K562 (cell line): ENCODE measurements around the gene ADAMTS20. TPM values are rescaled to one million over a fixed set of nuclear protein-coding genes. Genes with fewer than 3 reads are reported as not detected.
A peak's percentile ranks its signal among the peaks of the same experiment; 100 is the strongest.

Experiments
- ATAC-seq: fragments of 200-7000 bp; cut with Tn5 transposase; 3 replicates; pipeline ENCODE4 v1.9.1; 2020; ENCODE audit warnings: moderate library complexity
- BruUV-seq: library from RNA; stranded (reverse); fragments of 400-500 nt; replicated peaks from 2 replicates; lab custom pipeline; 2021; lab: Mats Ljungman, UMichigan
- CTCF ChIA-PET: fragments of 300-600 bp; formaldehyde crosslinking; extraction: SDS; loops from one replicate; lab custom pipeline; 2021; ENCODE audit warnings: low intra/inter-chr PET ratio; lab: Yijun Ruan, JAX
- POLR2A ChIA-PET: fragments of 300-600, 350-650 bp; sonication (Branson Sonifier 250); formaldehyde crosslinking; extraction: SDS; loops from one replicate; lab custom pipeline; 2021; ENCODE audit warnings: antibody characterized with exemption, inconsistent platforms; lab: Yijun Ruan, JAX
- DNase-seq, 4 experiments: peaks; one replicate each; pipeline versions ENCODE4 v3.0.0 to v3.0.0-alpha.2; 2011 to 2018; ENCODE audit warnings: low spot score in 3 of 4, mixed read lengths in 3 of 4; ENCODE audit errors: extremely low read depth in 1 of 4
- FAIRE-seq: peaks from 2 replicates; lab custom pipeline; 2011; peaks lifted over from hg19 to GRCh38; lab: Jason Lieb, UNC
- H2AFZ ChIP-seq: 2 replicates; pipeline ENCODE4 v1.6.0; 2011; ENCODE audit warnings: low read depth, low read length, control low read depth, inconsistent platforms
- H3K27ac ChIP-seq: fragments of 200-600 bp; 3 replicates; pipeline ENCODE4 v1.8.0; 2011; ENCODE audit warnings: low read depth, mild to moderate bottlenecking, control low read depth, inconsistent platforms, low read length, moderate library complexity, mixed read lengths; ENCODE audit errors: extremely low read depth
- H3K27me3 ChIP-seq, 2 experiments: fragments of 300-600 bp in 1 of 2; 2 replicates in 1 of 2; 3 replicates in 1 of 2; pipeline versions ENCODE4 v1.6.0 to v1.8.0; 2011; ENCODE audit warnings: inconsistent platforms in 2 of 2, low read length in 2 of 2, mild to moderate bottlenecking in 1 of 2, mixed read lengths in 1 of 2, moderate library complexity in 1 of 2; ENCODE audit not compliant: control insufficient read depth in 2 of 2, insufficient read depth in 2 of 2
- H3K36me3 ChIP-seq: fragments of 300-600 bp; 3 replicates; pipeline ENCODE4 v1.8.0; 2011; ENCODE audit warnings: mild to moderate bottlenecking, low read length, inconsistent platforms; ENCODE audit not compliant: control insufficient read depth, insufficient read depth
- H3K4me1 ChIP-seq, 2 experiments: fragments of 200-600 bp in 1 of 2; replicated peaks in 1 of 2; 2 replicates in 1 of 2; 3 replicates in 1 of 2; pipeline versions ENCODE4 v1.5.1 to v1.8.0; 2011; ENCODE audit warnings: inconsistent platforms in 2 of 2, low read length in 2 of 2, mild to moderate bottlenecking in 1 of 2, mixed read lengths in 1 of 2, moderate library complexity in 1 of 2; ENCODE audit not compliant: control insufficient read depth in 2 of 2, insufficient read depth in 2 of 2
- H3K4me2 ChIP-seq: 2 replicates; pipeline ENCODE4 v1.6.1; 2011; ENCODE audit warnings: low read length, control low read depth, inconsistent platforms, mixed read lengths; ENCODE audit not compliant: insufficient read depth
- H3K4me3 ChIP-seq: fragments of 200-600 bp; sonication (generic), shearing (Covaris generic); 2 replicates; pipeline ENCODE4 v1.5.1; 2016; ENCODE audit warnings: control low read depth, inconsistent platforms
- H3K79me2 ChIP-seq: fragments of 200-600 bp; 3 replicates; pipeline ENCODE4 v1.8.0; 2011; ENCODE audit warnings: low read length, inconsistent platforms; ENCODE audit not compliant: control insufficient read depth, insufficient read depth
- H3K9ac ChIP-seq, 2 experiments: 2 replicates each; pipeline versions ENCODE4 v1.6.0 to v1.6.1; 2011; ENCODE audit warnings: low read depth in 2 of 2, low read length in 2 of 2, control low read depth in 1 of 2, inconsistent platforms in 1 of 2, mild to moderate bottlenecking in 1 of 2, mixed read lengths in 1 of 2; ENCODE audit not compliant: insufficient read depth in 1 of 2
- H3K9me1 ChIP-seq: one replicate; pipeline ENCODE4 v1.6.0; 2011; ENCODE audit warnings: inconsistent platforms, mild to moderate bottlenecking, low read length, moderate library complexity; ENCODE audit not compliant: control insufficient read depth, insufficient read depth
- H3K9me3 ChIP-seq: replicated peaks from 2 replicates; pipeline ENCODE4 v1.5.1; 2011; ENCODE audit warnings: low read depth, low read length, inconsistent platforms; ENCODE audit not compliant: control insufficient read depth, insufficient read depth
- H4K20me1 ChIP-seq: replicated peaks from 2 replicates; pipeline ENCODE4 v1.6.1; 2011; ENCODE audit warnings: low read length, inconsistent platforms, mixed read lengths; ENCODE audit not compliant: control insufficient read depth, insufficient read depth
- MAFF ChIP-seq: IDR thresholded peaks from 2 replicates; pipeline ENCODE4 v1.6.1; 2012; ENCODE audit warnings: low read length, improper control_type of control experiment
- MAFG ChIP-seq: fragments of 450-650 bp; conservative IDR thresholded peaks from 2 replicates; pipeline ENCODE4 v1.6.1; 2016; ENCODE audit warnings: missing genetic modification characterization, missing compliant biosample characterization
- MTA1 ChIP-seq: fragments of 450-650 bp; IDR thresholded peaks from 2 replicates; pipeline ENCODE4 v1.6.1; 2017; ENCODE audit warnings: borderline replicate concordance
- ZHX1 ChIP-seq: fragments of 150-350 bp; conservative IDR thresholded peaks from 2 replicates; pipeline ENCODE4 v1.6.1; 2014; ENCODE audit warnings: low read length
- WGBS: fragments of 100-300 bp; shearing (Covaris generic); methylation state at CpG from one replicate; pipeline ENCODE4 v1.1.6; 2016; ENCODE audit warnings: low coverage, mixed read lengths; ENCODE audit not compliant: insufficient coverage; ENCODE audit errors: missing lambda C conversion rate; 5-methylcytosine and 5-hydroxymethylcytosine counted together
- in situ Hi-C: fragments of 300-500 bp; cut with MboI; formaldehyde crosslinking; loops from 4 replicates; pipeline ENCODE4 v1.15.0; 2018; ENCODE audit warnings: inconsistent platforms, mixed read lengths
- intact Hi-C: fragments of 100-400 bp; cut with micrococcal nuclease; formaldehyde crosslinking; loops from 2 replicates; pipeline ENCODE4 v1.14.2; 2022
- polyA plus RNA-seq, 8 experiments: library from polyadenylated mRNA; depleted of rRNA in 4 of 8; stranded (reverse) in 5 of 8; unstranded in 3 of 8; fragments of >200 nt; fragmentation: Nextera tagmentation in 2 of 8; fragmentation: Illumina TruSeq in 1 of 8; extraction: Ambion mirVana in 2 of 8; extraction: Trizol in 1 of 8; gene quantifications; 2 replicates each; pipeline versions ENCODE4 v1.2.1 to v1.2.3, GENCODE V29; 2011 to 2014; ENCODE audit warnings: inconsistent platforms in 1 of 8, missing spikeins in 1 of 8
- total RNA-seq, 7 experiments: library from RNA; depleted of rRNA in 6 of 7; stranded (reverse); fragments of >200 nt in 6 of 7; fragmentation: Illumina TruSeq in 2 of 7; extraction: Trizol in 2 of 7; gene quantifications; 2 replicates each; pipeline versions ENCODE4 v1.2.1 to v1.2.3, GENCODE V29; 2011 to 2021; ENCODE audit warnings: low replicate concordance in 1 of 7

ADAMTS20 gene
- total and polyA plus RNA-seq, 9 of the 15 experiments (the other 6 are each of a cell fraction or from before 2014, with no cell fraction given), result 0.01 to 0.84 (median 0.07) TPM; not detected in 2

GRCh38 chr12:43362910-43363694 lies 188.9 kb downstream of the ADAMTS20 start:
- Histone ChIP-seq H4K20me1 (no peaks in the 10 kb centered on the region), H3K36me3 (no peaks in the 10 kb centered on the region), H3K9me3 (no peaks in the 10 kb centered on the region; the same call in 1 of the 2 replicates), H3K4me2 (no peak overlapping the region), H3K27me3 (no peaks in the 10 kb centered on the region), H3K4me3 (no peak overlapping the region), H3K4me1 (no peaks in the 10 kb centered on the region), H3K9me1 (no peaks in the 10 kb centered on the region), H2AFZ (no peak overlapping the region), H3K79me2 (no peaks in the 10 kb centered on the region), H3K27ac (no peak overlapping the region), H3K9ac (no peak overlapping the region)
- intact Hi-C loops, result no loop called here
- ATAC-seq, result no peak
- ChIA-PET CTCF (no interaction called here), POLR2A (no interaction called here)
- TF ChIP-seq MAFF, result 0 out of 2 replicates have a peak, but pooled peaks have one; percentile 2
- TF ChIP-seq MTA1, result no peak
- TF ChIP-seq MAFG (tag), result peak; percentile 52
- no peak for TF ChIP-seq ZHX1
- FAIRE-seq, result no peak
- 3% methylated on average over 2 of the region's 2 CpGs for WGBS
- DNase-seq, result no peak
- no TSS peak for BruUV-seq
- in situ Hi-C loops, result no loop called here
